Smooth muscle cell of the brain vasculature (primary cell): ENCODE results near the gene CSNK2A1.
"Not testable (repeated sequence)": the region's sequence is repeated elsewhere in the genome, so short reads cannot be mapped to it uniquely, and the experiment has no call there.

Experiments used
- DNase-seq: peaks from one replicate; pipeline ENCODE4 v3.0.0-alpha.2; 2012; ENCODE audit warnings: low read depth, low spot score

CSNK2A1 gene

DNA sequence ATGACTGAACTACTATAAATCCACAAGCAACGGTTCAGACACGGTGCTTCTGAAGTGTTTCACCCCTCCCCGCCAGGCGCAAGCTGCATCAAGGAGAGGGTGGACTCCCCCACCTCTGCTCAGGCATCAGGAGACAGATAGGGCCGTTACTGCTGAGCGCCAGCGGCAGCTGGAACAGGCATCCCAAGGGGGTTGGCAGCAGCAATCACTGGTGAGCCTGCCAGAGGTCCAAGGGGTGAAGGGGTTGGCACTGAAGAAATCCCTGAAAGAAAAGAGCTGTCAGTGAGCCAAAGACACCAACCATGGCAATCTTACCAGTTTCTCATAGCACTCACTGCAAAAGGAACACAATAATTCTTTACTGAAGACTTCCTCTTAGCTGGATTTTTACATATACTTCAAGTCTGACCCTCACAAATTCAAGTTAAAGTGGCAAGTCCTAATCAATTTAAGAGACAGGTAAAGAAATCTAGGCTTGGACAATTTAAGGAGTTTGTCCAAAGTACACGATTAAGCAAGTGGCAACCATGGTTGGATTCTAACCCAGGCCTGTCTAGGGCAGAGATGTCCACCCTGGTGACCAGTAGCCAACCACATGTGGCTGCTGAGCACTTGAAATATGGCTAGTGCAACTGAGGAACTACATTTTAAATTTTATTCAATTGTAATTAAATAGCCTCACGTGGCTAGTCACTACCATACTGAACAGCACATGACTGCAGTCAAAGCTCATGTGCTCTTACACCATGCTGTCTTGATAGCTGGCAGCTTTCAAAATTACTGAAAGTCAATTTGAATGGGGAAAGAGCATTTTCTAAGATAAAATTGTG, 59.6 kb downstream of the CSNK2A1 start:
- no peak for DNase-seq

DNA sequence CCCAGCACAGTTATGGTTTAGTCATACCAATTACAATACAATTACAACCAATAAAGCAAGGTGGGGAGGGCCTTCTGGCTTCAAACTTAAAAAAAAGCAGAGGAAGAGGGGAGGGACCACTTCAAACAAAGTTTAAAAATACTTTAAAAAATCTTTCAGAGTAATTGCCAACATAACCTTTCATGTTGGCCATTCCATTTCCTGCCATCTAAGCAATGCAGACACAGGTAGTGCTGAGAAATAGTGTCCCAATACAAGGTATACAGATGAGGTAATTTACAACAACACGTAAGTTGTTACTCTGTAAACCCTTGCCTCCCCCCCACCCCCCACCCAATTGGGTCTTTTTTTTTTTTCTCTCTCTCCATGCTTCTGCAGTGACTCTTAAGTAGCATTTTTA, 62.4 kb downstream of the CSNK2A1 start:
- DNase-seq = no peak

DNA sequence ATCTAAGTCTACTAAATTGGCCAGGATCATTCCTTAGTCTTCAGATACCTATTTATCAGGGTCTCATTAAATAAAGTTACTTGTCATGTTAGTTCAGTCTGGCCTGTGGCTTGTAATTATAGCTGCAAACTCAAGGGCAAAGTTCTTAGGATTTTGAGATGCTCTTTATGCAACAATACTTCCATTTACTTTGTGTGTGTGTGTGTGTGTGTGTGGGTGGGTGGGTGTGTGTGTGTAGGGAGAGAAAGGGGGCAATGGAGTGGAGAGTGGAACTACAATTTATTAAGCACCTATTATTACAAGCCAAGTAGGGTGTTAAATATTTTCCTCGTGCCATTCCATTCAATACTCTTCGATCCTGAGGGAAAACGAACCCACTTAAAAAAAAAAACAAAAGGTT, 63.5 kb downstream of the CSNK2A1 start:
- DNase-seq = no peak

DNA sequence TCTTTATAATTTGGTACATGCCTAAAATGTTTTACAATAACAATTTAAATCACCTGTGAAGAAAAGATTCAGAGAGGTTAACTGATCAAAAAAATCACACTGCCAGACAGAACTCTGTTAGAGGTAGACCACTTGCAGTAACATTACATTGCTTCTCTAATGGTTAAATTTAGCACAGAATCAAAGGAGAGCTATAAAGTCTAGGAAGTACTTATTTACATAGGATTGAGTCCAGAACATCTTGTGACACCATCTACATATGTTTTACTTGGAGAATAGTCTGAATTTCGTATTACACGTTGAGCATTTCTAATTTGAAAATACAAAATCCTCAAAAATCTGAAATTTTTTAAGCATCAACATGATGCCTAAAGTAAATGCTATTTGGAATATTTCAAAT, 64.1 kb downstream of the CSNK2A1 start:
- DNase-seq = no peak

DNA sequence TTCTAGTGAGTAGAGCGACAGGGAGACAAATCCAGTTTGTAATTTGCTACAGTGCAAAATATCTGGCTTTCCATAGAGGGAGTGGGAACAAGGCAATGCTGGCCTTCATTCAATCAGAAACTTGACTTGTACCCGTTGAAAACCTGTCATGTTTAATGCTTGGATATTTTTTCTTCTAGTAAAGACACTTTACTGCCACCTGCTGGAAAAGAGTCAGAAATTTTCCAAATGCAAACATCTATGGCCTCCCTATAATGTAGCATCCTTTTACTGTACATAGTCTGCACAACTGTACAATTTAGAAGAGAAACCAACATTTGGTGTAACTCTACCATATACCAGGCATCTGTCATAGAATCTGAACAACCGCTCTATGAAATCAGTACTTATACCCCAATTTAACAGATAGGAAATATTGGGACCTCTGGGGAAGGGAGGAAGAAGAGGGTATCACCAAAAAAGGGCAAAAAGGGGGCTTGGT, 64.6 kb downstream of the CSNK2A1 start:
- DNase-seq = peak; percentile 43

DNA sequence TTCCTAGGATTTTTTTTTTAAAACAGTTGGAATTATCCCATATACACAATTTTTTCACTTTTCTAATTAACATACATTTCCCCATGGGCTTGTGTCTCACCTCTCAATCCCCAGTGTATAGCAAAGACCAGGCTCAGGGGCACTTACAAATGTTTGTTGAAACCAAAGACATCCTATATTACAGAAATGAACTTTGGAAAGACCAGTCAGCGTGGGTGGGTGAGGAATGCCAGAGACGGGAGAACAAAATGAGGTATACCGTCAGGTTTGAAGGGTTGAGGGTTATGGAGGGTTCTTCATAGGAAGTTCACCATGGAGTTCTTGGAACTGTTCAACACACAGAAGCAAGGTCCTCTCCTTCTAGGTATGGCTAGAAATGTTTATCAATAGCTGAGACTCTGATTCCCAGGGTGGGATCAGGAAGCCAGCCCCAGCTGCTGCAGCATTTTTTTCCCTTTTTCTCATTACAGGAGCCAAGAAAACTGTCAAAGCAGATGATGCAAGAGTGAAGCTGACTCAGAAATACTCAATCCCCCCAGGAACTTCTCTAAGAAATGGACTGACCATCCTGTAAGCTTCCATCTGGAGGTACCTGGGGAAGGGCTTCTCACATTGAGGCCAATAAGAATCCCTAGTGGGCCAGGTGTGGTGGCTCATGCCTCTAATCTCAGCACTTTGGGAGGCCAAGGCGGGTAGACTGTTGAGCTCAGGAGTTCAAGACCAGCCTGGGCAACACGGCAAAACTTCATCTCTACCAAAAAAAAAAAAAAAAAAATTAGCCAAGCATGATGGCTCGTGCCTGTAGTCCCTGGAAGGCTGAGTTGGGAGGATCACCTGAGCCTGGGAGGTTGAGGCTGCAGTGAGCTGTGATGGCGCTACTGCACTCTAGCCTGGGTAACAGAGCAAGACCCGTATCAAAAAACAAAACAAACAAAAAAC, 65.3 kb downstream of the CSNK2A1 start:
- no peak for DNase-seq

DNA sequence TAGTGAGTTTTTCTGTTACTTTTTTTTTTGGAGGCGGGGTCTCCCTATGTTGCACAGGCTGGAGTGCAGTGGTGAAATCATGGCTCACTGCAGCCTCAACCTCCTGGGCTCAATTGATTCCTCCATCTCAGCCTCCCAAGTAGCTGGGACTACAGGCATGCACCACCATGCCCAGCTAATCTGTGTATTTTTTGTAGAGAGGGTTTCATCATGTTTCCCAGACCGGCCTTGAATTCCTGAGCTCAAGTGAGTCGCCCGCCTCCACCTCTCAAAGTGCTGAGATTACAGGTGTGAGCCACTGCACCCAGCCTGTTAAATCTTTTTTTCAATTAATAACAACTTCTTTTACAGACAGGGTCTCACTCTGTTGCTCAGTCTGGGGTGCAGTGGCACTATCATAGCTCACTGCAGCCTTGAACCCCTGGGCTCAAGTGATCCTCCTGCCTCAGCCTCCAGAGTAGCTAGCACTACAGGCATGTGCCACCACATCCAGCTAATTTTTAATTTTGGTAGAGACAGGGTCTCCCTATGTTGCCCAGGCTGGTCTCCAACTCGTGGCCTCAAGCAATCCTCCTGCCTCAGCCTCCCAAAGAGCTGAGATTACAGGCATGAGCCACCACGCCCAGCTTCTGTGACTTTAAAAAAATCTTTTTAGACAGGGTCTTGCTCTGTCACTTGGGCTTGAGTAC, 66.9 kb downstream of the CSNK2A1 start:
- not testable (repeated sequence) for DNase-seq

DNA sequence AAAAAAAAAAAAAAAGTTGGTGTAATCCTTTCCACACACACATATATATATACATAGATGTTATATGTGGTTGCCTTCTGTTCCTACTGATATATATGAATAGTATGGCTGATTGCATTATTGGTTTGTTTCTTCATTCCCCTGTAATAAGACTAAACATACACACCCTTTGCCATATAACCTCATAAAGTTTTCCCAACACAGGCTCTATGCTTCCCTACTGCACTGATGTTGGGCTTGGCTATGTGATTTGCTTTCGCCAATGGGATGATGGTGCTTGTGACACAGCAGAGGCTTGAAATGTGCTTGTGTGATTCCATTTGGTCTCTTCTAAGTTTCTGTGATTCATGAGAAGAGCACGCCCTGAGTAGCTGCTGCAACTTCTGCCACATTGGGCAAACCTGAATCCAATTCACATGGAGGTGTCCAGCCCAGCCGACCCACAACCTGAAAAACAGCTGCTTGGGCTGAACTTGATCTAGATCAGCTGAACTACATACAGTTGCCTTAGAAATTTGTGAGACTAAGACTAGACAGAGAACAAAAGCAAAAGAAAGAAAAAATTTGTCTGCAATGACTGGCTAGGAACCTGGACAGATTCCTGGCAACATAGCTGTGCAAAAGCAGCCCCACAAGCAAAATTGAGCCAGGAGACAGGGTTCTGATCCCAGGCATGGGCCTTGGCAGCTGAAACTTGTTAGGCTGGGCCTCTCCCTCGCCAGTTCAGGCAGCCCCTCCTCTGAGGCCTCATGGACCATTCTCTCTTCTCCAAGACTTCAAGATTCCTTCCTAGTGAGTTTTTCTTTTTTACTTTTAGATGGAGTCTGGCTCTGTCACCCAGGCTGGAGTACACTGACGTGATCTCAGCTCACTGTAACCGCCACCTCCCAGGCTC, 67.9 kb downstream of the CSNK2A1 start:
- no peak for DNase-seq

DNA sequence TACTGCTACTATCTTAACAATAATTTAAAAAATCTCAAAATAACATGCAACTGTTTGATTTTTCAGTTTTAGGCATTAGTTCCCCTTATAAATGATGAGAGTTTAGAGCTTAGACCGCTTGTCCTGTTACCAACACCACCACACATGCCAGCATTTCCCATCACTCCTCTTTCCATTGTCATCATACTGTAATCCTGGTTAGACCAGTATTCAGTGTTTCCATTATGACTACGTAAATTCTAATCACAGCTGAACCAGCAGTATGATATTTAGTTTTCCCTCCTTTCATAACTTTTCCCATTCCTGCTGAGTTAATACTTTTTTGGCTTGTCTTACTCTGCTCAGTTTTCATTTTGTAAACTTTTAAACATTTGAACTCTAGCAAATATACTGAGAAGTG, 69.0 kb downstream of the CSNK2A1 start:
- DNase-seq = no peak

DNA sequence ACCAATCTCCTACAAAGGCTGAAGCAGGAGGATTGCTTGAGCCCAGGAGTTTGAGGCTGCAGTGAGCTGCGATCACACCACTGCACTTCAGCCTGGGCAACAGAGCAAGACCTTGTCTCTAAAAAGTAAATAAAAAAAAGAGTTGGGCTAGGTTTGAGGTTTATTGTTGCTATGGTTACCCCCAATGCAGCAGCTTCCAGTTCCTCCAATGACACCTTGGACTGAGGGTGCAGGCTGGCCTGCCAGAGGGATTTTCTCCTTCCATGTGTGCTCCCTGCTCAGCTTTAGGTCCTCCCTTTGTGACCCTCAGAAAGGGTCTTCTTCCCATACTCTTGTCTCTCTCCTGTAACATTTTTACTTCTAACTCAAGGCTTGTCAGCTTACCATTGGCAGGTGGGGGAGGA, 70.7 kb downstream of the CSNK2A1 start:
- no peak for DNase-seq

DNA sequence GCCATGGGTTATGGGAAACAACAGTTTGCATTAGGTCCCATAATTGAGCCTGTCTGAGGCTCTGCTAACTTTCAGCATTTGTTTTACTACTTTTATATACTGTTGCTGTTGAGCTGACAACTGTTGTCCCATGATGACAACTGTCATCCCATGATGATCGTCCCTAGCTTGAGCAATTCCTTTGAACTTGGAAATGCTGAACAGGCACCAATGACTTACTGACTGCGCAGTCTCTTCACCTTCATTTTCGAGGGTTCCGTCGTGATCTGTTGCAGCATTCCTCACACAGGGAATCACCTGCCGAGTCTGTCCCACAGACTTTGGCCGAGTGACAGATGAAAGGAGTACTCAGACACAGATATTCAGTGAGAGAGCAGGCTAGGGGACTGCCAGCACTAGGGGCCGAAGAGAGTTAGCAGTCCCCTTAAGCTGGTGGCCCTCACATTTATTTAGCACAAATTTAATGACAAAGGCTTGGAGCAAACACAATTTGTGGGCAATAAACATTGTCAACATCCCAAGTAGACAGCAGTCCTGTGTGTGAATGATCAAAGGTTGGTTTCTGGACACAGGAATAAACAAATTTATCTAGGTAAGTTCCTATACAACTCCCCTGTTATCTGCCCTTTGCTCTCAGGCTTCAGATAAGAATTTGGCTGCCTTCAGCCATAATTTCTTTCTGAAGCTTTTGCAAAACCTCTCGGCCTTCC, 71.3 kb downstream of the CSNK2A1 start:
- DNase-seq = no peak

DNA sequence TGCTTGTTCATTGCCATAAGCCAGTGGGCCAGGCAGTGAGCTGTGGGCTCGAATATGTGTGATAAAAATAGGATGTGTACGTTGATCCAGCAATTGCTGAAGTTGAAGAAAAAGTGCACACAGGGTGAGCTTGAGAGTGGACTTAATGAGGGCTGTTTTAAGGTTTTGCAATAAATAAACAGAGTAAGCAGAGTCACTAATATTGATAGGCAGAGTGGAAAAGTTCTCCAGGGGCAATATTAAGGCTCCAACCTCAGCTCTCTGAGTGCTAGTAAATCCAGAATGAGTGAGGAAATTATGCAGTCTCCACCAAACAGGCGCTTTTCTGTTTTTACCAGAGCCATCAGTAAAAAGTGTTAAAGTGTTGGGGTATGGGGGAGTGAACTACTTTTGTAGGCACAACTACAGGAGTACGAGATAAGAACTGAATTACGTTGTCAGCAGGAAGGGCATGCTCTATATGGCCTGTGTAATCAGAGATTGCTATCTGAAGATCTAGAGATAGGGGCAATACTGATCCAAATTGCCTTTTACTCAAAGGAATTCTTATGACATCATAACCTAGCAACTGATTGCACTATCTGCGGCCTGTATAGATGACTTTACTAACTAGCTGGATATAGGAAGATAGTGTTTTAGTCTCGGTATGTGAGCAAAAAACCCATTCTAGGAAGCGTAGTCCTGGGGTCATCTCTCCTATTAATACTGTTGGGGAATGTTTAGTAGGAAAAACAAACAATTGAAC, 73.7 kb downstream of the CSNK2A1 start:
- no peak for DNase-seq

DNA sequence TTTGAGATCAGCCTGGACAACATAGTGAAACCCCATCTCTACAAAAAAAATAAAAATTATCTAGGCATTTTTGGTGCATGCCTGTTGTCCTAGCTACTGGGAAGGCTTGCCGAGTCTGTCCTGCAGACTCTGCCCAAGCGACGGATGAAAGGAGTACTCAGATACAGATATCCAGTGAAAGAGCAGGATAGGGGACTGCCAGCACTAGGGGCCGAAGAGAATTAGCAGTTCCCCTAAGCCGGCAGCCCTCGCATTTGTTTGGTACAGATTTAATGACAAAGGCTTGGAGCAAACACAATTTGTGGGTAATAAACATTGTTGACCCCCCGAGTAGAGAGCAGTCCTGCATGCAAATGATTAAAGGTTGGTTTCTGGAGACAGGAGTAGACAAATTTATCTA, 75.8 kb downstream of the CSNK2A1 start:
- no peak for DNase-seq

DNA sequence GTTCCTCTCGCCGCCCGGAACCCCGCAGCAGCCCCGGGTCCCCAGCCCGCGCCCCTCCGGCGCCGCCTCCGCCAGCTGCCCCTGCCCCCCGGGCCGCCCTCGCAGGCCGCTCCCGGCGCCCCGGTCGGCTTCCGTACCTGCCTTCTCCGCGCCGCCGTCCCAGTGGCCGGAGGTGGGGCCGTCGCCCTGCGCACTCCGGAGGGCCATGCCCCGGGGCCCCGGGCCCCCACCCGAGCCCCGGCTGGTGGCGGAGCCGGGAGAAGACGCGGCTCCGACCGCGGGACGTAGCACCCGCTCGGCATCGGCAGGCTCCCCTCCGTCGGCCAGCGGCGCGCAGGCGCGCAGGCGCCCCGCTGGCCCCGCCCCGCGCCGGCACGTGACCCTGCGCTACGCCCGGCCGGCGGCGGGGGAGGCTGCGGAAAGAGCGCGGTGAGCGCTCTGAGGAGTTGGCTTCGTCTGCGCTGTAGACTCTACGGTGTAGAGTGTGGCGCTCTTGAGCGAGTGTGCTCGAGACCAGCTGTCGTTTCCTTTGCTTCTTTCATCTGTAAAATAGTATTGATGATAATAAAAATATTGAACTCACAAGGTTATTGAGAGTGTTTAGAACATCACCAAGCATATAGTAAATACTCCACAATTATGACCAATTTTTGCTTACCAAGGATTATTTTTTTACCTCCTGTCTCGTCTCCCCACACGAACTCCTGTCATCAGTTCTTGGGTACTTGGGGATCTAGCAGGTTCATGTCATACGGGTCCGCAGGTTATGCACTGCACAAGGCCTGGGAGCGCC, 81.2 kb downstream of the CSNK2A1 start, which contains the start of gene TBC1D20:
Gene TBC1D20 (minus strand): TSS at position 335 of the 793 bp plus-strand sequence. CDS start 128 bp downstream, at position 207.
- peak; percentile 72 for DNase-seq

DNA sequence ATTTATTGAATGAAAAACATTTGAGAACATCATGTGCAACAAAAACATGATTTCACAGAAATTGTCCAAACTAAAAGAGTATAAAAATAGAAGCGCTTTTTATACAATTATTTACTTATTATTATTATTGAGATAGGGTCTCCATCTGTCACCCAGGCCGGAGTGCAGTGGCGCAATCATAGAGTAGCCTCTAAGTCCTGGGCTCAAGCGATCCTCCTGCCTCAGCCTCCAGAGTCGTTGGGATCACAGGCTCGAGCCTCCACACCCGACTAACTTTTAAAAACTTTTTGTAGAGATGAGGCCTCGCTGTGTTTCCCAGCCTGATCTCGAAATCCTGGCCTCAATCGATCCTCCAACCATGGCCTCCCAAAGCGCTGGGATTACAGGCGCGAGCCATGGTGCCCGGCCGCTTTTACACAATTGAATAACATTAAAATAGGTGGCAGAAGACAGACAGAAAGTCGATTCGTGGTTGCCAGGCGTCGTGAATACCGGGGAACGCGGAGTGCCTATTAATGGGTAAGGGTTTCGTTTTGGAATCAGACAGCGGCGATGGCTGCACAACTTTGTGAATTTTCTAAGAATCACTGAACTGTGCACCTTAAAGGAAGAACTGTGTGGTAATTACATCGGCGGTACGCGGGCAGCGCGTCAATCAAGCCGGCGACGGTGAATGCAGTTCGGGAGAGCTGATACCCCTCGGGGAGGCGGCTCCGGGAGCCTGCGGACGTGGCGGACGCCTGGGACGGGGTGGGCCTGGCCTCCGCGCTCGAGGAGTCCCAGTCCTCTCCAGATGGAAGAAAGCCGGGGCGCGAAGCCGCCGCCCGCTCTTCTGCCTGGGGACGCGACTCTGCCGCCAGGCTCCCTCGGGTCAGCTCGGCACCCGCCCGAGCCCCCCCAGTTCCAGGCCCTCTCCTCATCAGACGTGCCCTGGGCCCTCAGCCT, 82.1 kb downstream of the CSNK2A1 start:
- DNase-seq = no peak

DNA sequence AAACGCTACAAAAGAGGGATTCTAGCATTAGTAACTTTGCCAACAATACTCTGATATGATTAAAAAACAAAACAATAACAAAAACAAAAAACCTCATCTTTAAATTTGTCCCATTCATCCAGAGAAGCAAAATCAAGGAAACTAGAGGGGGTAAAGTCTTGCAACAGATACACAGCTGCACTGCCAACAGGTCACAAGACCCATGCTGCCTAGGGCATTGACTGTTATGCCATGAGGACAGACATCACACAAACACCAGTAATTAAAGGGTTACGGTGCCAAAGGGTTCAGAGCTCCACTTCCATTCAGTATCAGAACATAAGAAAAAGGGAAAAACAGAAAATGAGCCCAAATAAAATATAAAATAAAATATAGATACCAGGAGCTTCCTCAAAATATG, 82.9 kb downstream of the CSNK2A1 start:
- DNase-seq = no peak

DNA sequence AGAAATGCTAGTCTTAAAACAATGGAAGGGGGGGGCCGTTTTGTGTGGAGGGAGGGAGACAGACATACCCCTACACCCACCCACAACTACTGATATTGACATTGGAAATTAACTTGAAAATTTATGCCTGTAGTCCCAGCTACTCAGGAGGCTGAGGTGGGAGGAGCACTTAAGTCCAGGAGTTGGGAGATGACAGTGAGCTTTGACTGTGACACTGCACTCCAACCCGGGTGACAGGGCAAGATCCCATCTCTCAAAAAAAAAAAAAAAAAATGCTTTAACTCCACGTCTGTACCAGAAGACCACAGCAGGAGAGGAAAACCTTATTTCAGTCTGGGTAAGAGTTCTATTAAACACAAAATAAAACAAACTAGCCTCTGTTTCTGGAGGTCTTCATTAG, 83.4 kb downstream of the CSNK2A1 start:
- no peak for DNase-seq
